SH-SY5Y (cell line): ENCODE measurements around the gene STYX.

ENCODE experiments used
- GATA2 ChIP-seq: IDR thresholded peaks from 2 replicates; pipeline ENCODE4 v1.6.1; 2011; ENCODE audit warnings: mild to moderate bottlenecking, low read depth, low read length
- GATA3 ChIP-seq: IDR thresholded peaks from 2 replicates; pipeline ENCODE4 v1.6.1; 2011; ENCODE audit warnings: low read depth, mild to moderate bottlenecking, low read length, moderate library complexity

DNA sequence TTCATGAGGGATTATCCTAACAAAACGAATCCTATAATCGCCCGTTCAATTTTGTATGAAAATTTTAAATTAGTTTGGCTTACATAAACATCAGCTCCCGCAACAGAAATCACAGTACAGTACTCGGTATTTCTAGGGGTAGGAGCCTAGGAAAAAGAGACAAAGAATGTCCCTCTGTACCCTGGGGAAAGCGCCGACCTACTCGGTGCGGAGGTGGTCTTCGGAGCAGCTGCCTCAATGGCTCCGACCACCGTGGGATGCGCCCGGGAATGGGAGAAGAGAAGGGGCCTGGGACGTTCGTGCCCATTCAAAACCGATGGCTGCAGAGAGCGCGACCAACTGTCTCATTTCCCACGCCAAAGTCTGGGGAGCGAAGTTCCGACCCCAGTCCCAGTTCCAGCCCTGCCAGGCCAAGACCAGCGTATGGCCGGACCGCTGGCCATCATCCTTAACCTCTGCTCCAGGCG, 60.8 kb downstream of the STYX start:
- TF ChIP-seq GATA2 (no peak), GATA3 (no peak)
